WTC11 (cell line): ENCODE measurements around the gene PRKRIP1. TPM values are rescaled to one million over a fixed set of nuclear protein-coding genes. Genes with fewer than 3 reads are reported as not detected.

Experiments used
- ATAC-seq: fragments of 200-7000 bp; cut with Tn5 transposase; 2 replicates; pipeline ENCODE4 v1.10.0; 2021; ENCODE audit warnings: mild to moderate bottlenecking, moderate library complexity
- CTCF ChIA-PET: fragments of 300-600 bp; sonication (Branson Sonifier 250); formaldehyde crosslinking; loops from one replicate; lab custom pipeline; 2021; ENCODE audit warnings: antibody characterized with exemption; lab: Charles Lee
- POLR2A ChIA-PET: fragments of 350-600 bp; sonication (Branson Sonifier 250); formaldehyde crosslinking; loops from one replicate; lab custom pipeline; 2021; ENCODE audit warnings: antibody characterized with exemption; lab: Charles Lee
- DNase-seq: peaks from one replicate; pipeline ENCODE4 v3.0.0; 2021; ENCODE audit warnings: low spot score
- H3K27ac Mint-ChIP-seq: 2 replicates; pipeline ENCODE4 v1.8.0; 2021; ENCODE audit warnings: mixed read lengths
- H3K27me3 Mint-ChIP-seq: 2 replicates; pipeline ENCODE4 v1.8.0; 2021; ENCODE audit warnings: low read depth, mild to moderate bottlenecking, moderate library complexity, mixed read lengths
- H3K36me3 Mint-ChIP-seq: 2 replicates; pipeline ENCODE4 v1.8.0; 2021; ENCODE audit warnings: mixed read lengths
- H3K4me1 Mint-ChIP-seq: 2 replicates; pipeline ENCODE4 v1.8.0; 2022; ENCODE audit warnings: mixed read lengths
- H3K4me3 Mint-ChIP-seq: 2 replicates; pipeline ENCODE4 v1.8.0; 2021; ENCODE audit warnings: mild to moderate bottlenecking, moderate library complexity, mixed read lengths
- H3K9me3 Mint-ChIP-seq: 2 replicates; pipeline ENCODE4 v1.8.0; 2021; ENCODE audit warnings: mixed read lengths
- CBFB ChIP-seq: sonication (generic); formaldehyde crosslinking; IDR thresholded peaks from 2 replicates; pipeline ENCODE4 v1.8.1; 2022; ENCODE audit warnings: mild to moderate bottlenecking, low read depth, missing genetic modification reagents
- CREM ChIP-seq: sonication (generic); formaldehyde crosslinking; IDR thresholded peaks from 2 replicates; pipeline ENCODE4 v1.8.1; 2022; ENCODE audit warnings: mild to moderate bottlenecking, missing genetic modification reagents, moderate library complexity
- ESRRA ChIP-seq: sonication (generic); formaldehyde crosslinking; IDR thresholded peaks from 2 replicates; pipeline ENCODE4 v1.8.1; 2022; ENCODE audit warnings: mild to moderate bottlenecking, missing genetic modification reagents, borderline replicate concordance
- FOXP1 ChIP-seq: sonication (generic); formaldehyde crosslinking; IDR thresholded peaks from 2 replicates; pipeline ENCODE4 v1.8.0; 2022; ENCODE audit warnings: missing genetic modification reagents, mild to moderate bottlenecking, moderate library complexity, borderline replicate concordance
- GABPB1 ChIP-seq: sonication (generic); formaldehyde crosslinking; IDR thresholded peaks from 2 replicates; pipeline ENCODE4 v1.8.1; 2023; ENCODE audit warnings: mild to moderate bottlenecking, missing genetic modification reagents
- GRHL2 ChIP-seq: fragments of 250-450 bp; sonication (Bioruptor Pico); IDR thresholded peaks from 2 replicates; pipeline ENCODE4 v1.8.0; 2022; ENCODE audit warnings: mild to moderate bottlenecking, moderate library complexity; ENCODE audit not compliant: insufficient replicate concordance, severe bottlenecking
- IRF2 ChIP-seq: sonication (generic); formaldehyde crosslinking; IDR thresholded peaks from 2 replicates; pipeline ENCODE4 v1.8.0; 2022; ENCODE audit warnings: low read depth, missing genetic modification reagents, borderline replicate concordance
- MXD4 ChIP-seq: fragments of 250-450 bp; sonication (Bioruptor Pico); IDR thresholded peaks from 2 replicates; pipeline ENCODE4 v1.8.0; 2021; ENCODE audit warnings: mild to moderate bottlenecking, moderate library complexity, borderline replicate concordance
- OVOL2 ChIP-seq: fragments of 250-450 bp; sonication (Bioruptor Pico); IDR thresholded peaks from 2 replicates; pipeline ENCODE4 v1.9.0; 2021; ENCODE audit warnings: mild to moderate bottlenecking, borderline replicate concordance
- PRDM15 ChIP-seq: sonication (generic); formaldehyde crosslinking; IDR thresholded peaks from 2 replicates; pipeline ENCODE4 v1.8.0; 2022; ENCODE audit warnings: missing genetic modification reagents
- SMAD3 ChIP-seq: sonication (generic); formaldehyde crosslinking; IDR thresholded peaks from 2 replicates; pipeline ENCODE4 v1.8.0; 2022; ENCODE audit warnings: missing genetic modification reagents, mild to moderate bottlenecking, borderline replicate concordance
- USF1 ChIP-seq: sonication (generic); formaldehyde crosslinking; IDR thresholded peaks from 2 replicates; pipeline ENCODE4 v1.8.0; 2022; ENCODE audit warnings: mild to moderate bottlenecking, missing genetic modification reagents
- USF2 ChIP-seq: sonication (generic); formaldehyde crosslinking; IDR thresholded peaks from 2 replicates; pipeline ENCODE4 v1.8.1; 2023; ENCODE audit warnings: mild to moderate bottlenecking, missing genetic modification reagents, moderate library complexity
- ZNF121 ChIP-seq: sonication (generic); formaldehyde crosslinking; IDR thresholded peaks from 2 replicates; pipeline ENCODE4 v1.8.0; 2023; ENCODE audit warnings: missing genetic modification reagents
- ZNF219 ChIP-seq: sonication (generic); formaldehyde crosslinking; IDR thresholded peaks from 2 replicates; pipeline ENCODE4 v1.8.0; 2023; ENCODE audit warnings: missing genetic modification reagents, mild to moderate bottlenecking, borderline replicate concordance
- ZNF317 ChIP-seq: sonication (generic); formaldehyde crosslinking; IDR thresholded peaks from 2 replicates; pipeline ENCODE4 v1.8.1; 2023; ENCODE audit warnings: low read depth, mild to moderate bottlenecking, moderate library complexity, missing genetic modification reagents, borderline replicate concordance
- ZNF423 ChIP-seq: fragments of 250-450 bp; sonication (Bioruptor Pico); IDR thresholded peaks from 2 replicates; pipeline ENCODE4 v2.1.2; 2022; ENCODE audit warnings: mild to moderate bottlenecking, moderate library complexity
- ZNF425 ChIP-seq: fragments of 250-450 bp; sonication (Bioruptor Pico); conservative IDR thresholded peaks from 2 replicates; pipeline ENCODE4 v1.9.0; 2021; ENCODE audit warnings: mild to moderate bottlenecking
- ZNF671 ChIP-seq: fragments of 250-450 bp; sonication (Bioruptor Pico); IDR thresholded peaks from 2 replicates; pipeline ENCODE4 v1.8.0; 2021; ENCODE audit warnings: mild to moderate bottlenecking
- total RNA-seq: library from RNA; stranded (reverse); gene quantifications from 3 replicates; pipeline ENCODE4 v1.2.3, GENCODE V29; 2021

Gene PRKRIP1
- total RNA-seq, 1 experiment from 2014 or later = 27.5 TPM

- no peak for DNase-seq
- Mint-ChIP-seq H3K36me3 (no peaks in the 10 kb centered on the region; the same call in 1 of the 2 replicates), H3K27ac (no peak overlapping the region), H3K27me3 (no peaks in the 10 kb centered on the region)
- CTCF ChIA-PET = interaction anchor here (2.0 to 5.3 kb wide), 2 partner anchors 22 to 30 kb away, joined by 6 to 21 read pairs; no protein-coding TSS in a partner anchor
- POLR2A ChIA-PET = no interaction called here
- no peak for TF ChIP-seq ZNF219
- TF ChIP-seq GRHL2 = no peak
- no peak for TF ChIP-seq PRDM15 (CRISPR knock-in tag)
- no peak for TF ChIP-seq CBFB
- TF ChIP-seq FOXP1 (CRISPR knock-in tag) = no peak
- TF ChIP-seq IRF2 (CRISPR knock-in tag) = no peak
- TF ChIP-seq USF2 (CRISPR knock-in tag) = no peak
- no peak for TF ChIP-seq USF1 (CRISPR knock-in tag)
- TF ChIP-seq GABPB1 (CRISPR knock-in tag) = no peak
- TF ChIP-seq, all 79 proteins: peak for 0
- ATAC-seq = peak; percentile 3; the same call in 1 of the 2 replicates
- Mint-ChIP-seq H3K9me3 (no peaks in the 10 kb centered on the region), H3K4me1 (peaks cover 29% of the 10 kb centered on the region), H3K4me3 (peak overlapping the region; percentile 67)
Observed at GRCh38 chr7:102434039-102434486, 37.9 kb downstream of the PRKRIP1 start.

- TF ChIP-seq ZNF317 (CRISPR knock-in tag) = no peak
- TF ChIP-seq SMAD3 = no peak
- no peak for TF ChIP-seq ESRRA (CRISPR knock-in tag)
- TF ChIP-seq CREM = no peak
- TF ChIP-seq ZNF671 = no peak
- no peak for TF ChIP-seq OVOL2 (CRISPR knock-in tag)
- no peak for TF ChIP-seq ZNF423 (CRISPR knock-in tag)
- TF ChIP-seq MXD4 = no peak
- TF ChIP-seq, all 79 proteins: peak for 0
- Mint-ChIP-seq H3K27me3 (no peaks in the 10 kb centered on the region), H3K27ac (no peak overlapping the region), H3K4me3 (no peak overlapping the region), H3K36me3 (peaks cover 2% of the 10 kb centered on the region; the same call in 1 of the 2 replicates), H3K4me1 (peaks cover 22% of the 10 kb centered on the region), H3K9me3 (no peaks in the 10 kb centered on the region)
- ChIA-PET POLR2A (no interaction called here), CTCF (interaction anchor here (1.3 to 5.3 kb wide), 3 partner anchors 13 to 156 kb away, joined by 3 to 21 read pairs (median 3); no protein-coding TSS in a partner anchor)
- DNase-seq (no peak), ATAC-seq (no peak)
Observed at GRCh38 chr7:102436118-102436517, 40.0 kb downstream of the PRKRIP1 start.

- CTCF ChIA-PET = interaction anchor here (1.0 to 1.8 kb wide), 3 partner anchors 24 to 36 kb away, joined by 3 to 8 read pairs (median 4); partner anchors contain the start of genes ALKBH4 and LRWD1
- H3K4me3 Mint-ChIP-seq = no peak overlapping the region
Observed at GRCh38 chr7:102439963-102440795, 44.0 kb downstream of the PRKRIP1 start.

More at GRCh38 chr7:102439963-102440795, 44.0 kb downstream of the PRKRIP1 start:
- peak; percentile 51 for ATAC-seq
- POLR2A ChIA-PET = no interaction called here
- H3K27ac Mint-ChIP-seq = peak overlapping the region; percentile 60; the same call in 1 of the 2 replicates
- TF ChIP-seq ZNF121 (CRISPR knock-in tag) (peak; percentile 82), ZNF425 (CRISPR knock-in tag) (no peak)
- no peaks in the 10 kb centered on the region for H3K27me3 Mint-ChIP-seq
- peak; percentile 38 for DNase-seq
- no peaks in the 10 kb centered on the region for H3K9me3 Mint-ChIP-seq
- peaks cover 11% of the 10 kb centered on the region for H3K36me3 Mint-ChIP-seq
- H3K4me1 Mint-ChIP-seq = peaks cover 14% of the 10 kb centered on the region
